Mesodermal cell (in vitro differentiated cells): ENCODE results near the gene ZNF154. TPM values are rescaled to one million over a fixed set of nuclear protein-coding genes. Genes with fewer than 3 reads are reported as not detected.
"Not testable (repeated sequence)": the region's sequence is repeated elsewhere in the genome, so short reads cannot be mapped to it uniquely, and the experiment has no call there.

Experiments used
- H3K27ac ChIP-seq: 2 replicates; pipeline ENCODE4 v1.7.0; 2013; ENCODE audit warnings: mild to moderate bottlenecking, low read depth, low read length, moderate library complexity; ENCODE audit not compliant: severe bottlenecking
- H3K36me3 ChIP-seq: 2 replicates; pipeline ENCODE4 v1.7.1; 2013; ENCODE audit warnings: mild to moderate bottlenecking, low read length, moderate library complexity; ENCODE audit not compliant: control insufficient read depth, insufficient read depth
- H3K4me1 ChIP-seq: one replicate; pipeline ENCODE4 v1.7.1; 2013; ENCODE audit warnings: mild to moderate bottlenecking, low read length; ENCODE audit not compliant: insufficient read depth, control insufficient read depth, poor library complexity, severe bottlenecking
- H3K4me3 ChIP-seq: 2 replicates; pipeline ENCODE4 v1.7.0; 2013; ENCODE audit warnings: low read length, control low read depth, mild to moderate bottlenecking; ENCODE audit not compliant: insufficient read depth, poor library complexity, severe bottlenecking; ENCODE audit errors: extremely low read depth
- H3K9me3 ChIP-seq: 2 replicates; pipeline ENCODE4 v1.7.1; 2013; ENCODE audit warnings: mild to moderate bottlenecking, low read length, moderate library complexity; ENCODE audit not compliant: control insufficient read depth
- WGBS, 2 experiments: methylation state at CpG; one replicate each; pipeline ENCODE4 v1.1.5; 2013; ENCODE audit warnings: missing lambda C conversion rate in 2 of 2; ENCODE audit not compliant: insufficient coverage in 2 of 2; 5-methylcytosine and 5-hydroxymethylcytosine counted together
- polyA plus RNA-seq, 2 experiments: library from polyadenylated mRNA; stranded (reverse); fragments of 50-300 nt; gene quantifications; one replicate each; pipeline ENCODE4 v1.2.3, GENCODE V29; 2013

ZNF154 gene
- polyA plus RNA-seq (2013, experiment 1 of 2) = 10.9 TPM
- 9.3 TPM for polyA plus RNA-seq (2013, experiment 2 of 2)

DNA sequence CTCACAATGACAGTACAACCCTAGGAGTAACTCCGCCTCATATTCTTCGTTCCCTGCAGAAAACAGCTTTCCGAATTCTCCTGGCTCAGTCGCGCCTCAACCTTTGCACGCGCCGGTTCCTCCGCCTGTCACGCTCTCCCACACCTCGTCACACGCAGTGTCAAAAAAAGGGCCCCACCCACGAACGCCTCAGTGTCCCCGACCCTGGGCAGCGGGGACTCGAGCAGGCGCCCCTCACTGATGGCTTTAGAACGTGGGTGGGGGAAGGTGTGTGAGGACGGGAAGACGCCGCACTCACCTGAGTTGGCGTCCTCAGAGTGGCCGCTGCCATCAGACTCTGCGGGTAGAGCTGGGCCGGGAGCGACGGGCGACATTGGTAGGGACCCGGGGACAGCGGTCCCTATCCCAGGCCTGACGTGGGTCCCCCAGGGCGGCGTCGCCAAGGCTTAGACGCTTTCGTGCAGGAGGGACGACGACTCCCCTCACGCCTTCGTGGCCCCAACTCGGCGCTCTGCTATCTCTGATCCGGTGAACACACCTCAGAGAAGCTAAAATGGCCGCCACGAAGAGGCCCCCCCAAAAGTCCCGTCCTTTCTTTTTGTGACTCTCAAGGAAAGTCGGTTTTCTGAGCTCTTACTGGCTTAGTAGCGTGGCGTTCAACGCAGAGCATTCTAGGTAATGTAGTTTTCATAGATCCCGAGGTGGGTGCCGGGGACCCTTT lies at the start of gene ZNF154:
TSS of gene ZNF154 (minus strand) at position 564 of the 721 bp plus-strand sequence. CDS start at position 331, 233 bp downstream.
- Histone ChIP-seq H3K36me3 (peaks cover 41% of the 10 kb centered on the region), H3K9me3 (no peaks in the 10 kb centered on the region), H3K4me1 (peaks cover 3% of the 10 kb centered on the region), H3K27ac (peak within 1 kb of the TSS; percentile 86), H3K4me3 (peak within 1 kb of the TSS; percentile 79)
- 1 to 3% methylated on average over 46 to 53 of the region's 53 CpGs for WGBS, 2 experiments

DNA sequence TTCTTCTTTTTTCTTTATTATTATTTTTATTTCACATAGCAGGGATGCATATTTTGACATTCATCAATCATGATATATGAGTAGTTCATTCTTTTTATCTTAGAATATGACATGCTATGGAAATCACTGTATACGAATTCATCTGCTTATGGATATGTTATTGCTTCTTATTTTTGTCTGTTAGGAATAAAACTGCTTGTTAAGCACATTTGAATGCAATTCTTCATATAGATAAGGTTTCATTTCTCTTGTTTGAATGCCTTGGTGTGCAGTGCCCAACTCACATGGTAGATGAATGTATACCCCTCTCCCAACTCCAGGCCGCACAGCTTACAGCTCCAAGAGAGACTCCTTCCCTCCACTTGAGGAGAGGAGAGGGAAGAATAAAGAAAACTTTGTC lies 48.9 kb upstream of the ZNF154 start:
- H3K36me3 ChIP-seq = peaks cover 91% of the 10 kb centered on the region
- H3K27ac ChIP-seq = no peak overlapping the region
- no peak overlapping the region for H3K4me3 ChIP-seq
- no CpG with 5 or more reads among the region's 2 CpGs for WGBS, 2 experiments
- H3K9me3 ChIP-seq = peaks cover 5% of the 10 kb centered on the region
- H3K4me1 ChIP-seq = no peaks in the 10 kb centered on the region

- Histone ChIP-seq H3K36me3 (peaks cover 97% of the 10 kb centered on the region), H3K4me3 (no peak overlapping the region), H3K4me1 (no peaks in the 10 kb centered on the region), H3K9me3 (peaks cover 5% of the 10 kb centered on the region), H3K27ac (no peak overlapping the region)
- 93 to 95% methylated on average over 4 of the region's 4 CpGs for WGBS, 2 experiments
These were observed 46.0 kb upstream of the ZNF154 start for GRCh38 chr19:57755031-57755430.

DNA sequence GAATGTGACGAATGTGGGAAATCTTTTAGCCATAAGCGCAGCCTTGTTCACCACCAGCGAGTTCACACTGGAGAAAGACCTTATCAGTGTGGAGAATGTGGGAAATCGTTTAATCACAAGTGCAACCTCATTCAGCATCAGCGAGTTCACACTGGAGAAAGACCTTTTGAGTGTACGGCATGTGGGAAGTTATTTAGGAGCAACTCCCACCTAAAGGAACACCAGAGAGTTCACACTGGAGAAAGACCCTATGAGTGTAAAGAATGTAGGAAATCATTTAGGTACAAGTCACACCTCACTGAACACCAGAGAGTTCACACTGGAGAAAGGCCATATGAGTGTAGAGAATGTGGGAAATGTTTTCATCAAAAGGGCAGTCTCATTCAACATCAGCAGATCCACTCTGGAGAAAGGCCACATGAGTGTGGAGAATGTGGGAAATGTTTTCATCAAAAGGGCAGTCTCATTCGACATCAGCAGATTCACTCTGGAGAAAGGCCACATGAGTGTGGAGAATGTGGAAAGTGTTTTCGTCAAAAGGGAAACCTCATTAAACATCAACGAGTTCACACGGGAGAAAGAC lies 45.2 kb upstream of the ZNF154 start:
- Histone ChIP-seq H3K4me1 (no peaks in the 10 kb centered on the region), H3K4me3 (no peak overlapping the region), H3K27ac (no peak overlapping the region), H3K36me3 (peaks cover 97% of the 10 kb centered on the region), H3K9me3 (peaks cover 5% of the 10 kb centered on the region)
- WGBS, 2 experiments = 92 to 97% methylated on average over 9 of the region's 10 CpGs

- peak overlapping the region; percentile 99 for H3K4me3 ChIP-seq
- no peaks in the 10 kb centered on the region for H3K4me1 ChIP-seq
- WGBS, 2 experiments = 96 to 100% methylated on average over 2 of the region's 3 CpGs
- peaks cover 4% of the 10 kb centered on the region for H3K9me3 ChIP-seq
- H3K27ac ChIP-seq = no peak overlapping the region
- peaks cover 54% of the 10 kb centered on the region for H3K36me3 ChIP-seq
These were observed 39.0 kb upstream of the ZNF154 start for GRCh38 chr19:57748029-57748428.

- H3K4me3 ChIP-seq = peak overlapping the region; percentile 99
- peaks cover 4% of the 10 kb centered on the region for H3K9me3 ChIP-seq
- peaks cover 48% of the 10 kb centered on the region for H3K36me3 ChIP-seq
- 0 to 45% methylated on average over 1 to 6 of the region's 6 CpGs for WGBS, 2 experiments
- peak overlapping the region; percentile 72 for H3K27ac ChIP-seq
- H3K4me1 ChIP-seq = no peaks in the 10 kb centered on the region
These were observed 38.4 kb upstream of the ZNF154 start for GRCh38 chr19:57747472-57747807.

GRCh38 chr19:57746580-57747471 lies 37.8 kb upstream of the ZNF154 start, which contains the start of gene ZNF776:
Gene ZNF776, plus strand, starts transcription at chr19:57746815. Its CDS starts 244 bp downstream, at chr19:57747059.
- H3K4me1 ChIP-seq = no peaks in the 10 kb centered on the region
- WGBS, 2 experiments = 1 to 3% methylated on average over 38 to 42 of the region's 51 CpGs
- H3K36me3 ChIP-seq = peaks cover 42% of the 10 kb centered on the region
- peak within 1 kb of the TSS; percentile 99 for H3K4me3 ChIP-seq
- peaks cover 4% of the 10 kb centered on the region for H3K9me3 ChIP-seq
- peak within 1 kb of the TSS; percentile 72 for H3K27ac ChIP-seq

- H3K9me3 ChIP-seq, H3K4me1 ChIP-seq, H3K27ac ChIP-seq, H3K4me3 ChIP-seq, H3K36me3 ChIP-seq: not testable (repeated sequence)
- 95% methylated on average over 4 of the region's 7 CpGs; no CpG with 5 or more reads in 1 of the 2 experiments for WGBS, 2 experiments
These were observed 29.8 kb upstream of the ZNF154 start for GRCh38 chr19:57738770-57739169.

DNA sequence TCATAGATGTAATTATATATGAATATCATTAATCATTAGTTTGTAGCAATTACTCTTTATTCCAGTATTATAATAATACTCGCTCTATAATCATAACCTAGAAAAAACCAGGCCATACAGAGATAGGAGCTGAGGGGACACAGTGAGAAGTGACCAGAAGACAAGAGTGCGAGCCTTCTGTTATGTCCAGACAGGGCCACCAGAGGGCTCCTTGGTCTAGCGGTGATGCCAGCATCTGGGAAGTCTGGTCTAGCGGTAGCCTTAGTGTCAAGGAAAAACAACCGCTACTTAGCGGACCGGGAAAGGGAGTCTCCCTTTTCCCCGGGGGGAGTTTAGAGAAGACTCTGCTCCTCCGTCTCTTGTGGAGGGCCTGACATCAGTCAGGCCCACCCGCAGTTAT lies 29.3 kb upstream of the ZNF154 start:
- WGBS, 2 experiments = 5 to 12% methylated on average over 6 of the region's 10 CpGs

GRCh38 chr19:57720878-57721277 lies 11.9 kb upstream of the ZNF154 start:
- 96 to 99% methylated on average over 8 of the region's 10 CpGs for WGBS, 2 experiments
- no peak overlapping the region for H3K4me3 ChIP-seq
- peaks cover 48% of the 10 kb centered on the region for H3K36me3 ChIP-seq
- no peak overlapping the region for H3K27ac ChIP-seq
- no peaks in the 10 kb centered on the region for H3K4me1 ChIP-seq
- peaks cover 4% of the 10 kb centered on the region for H3K9me3 ChIP-seq

More for the DNA sequence above, 29.3 kb upstream of the ZNF154 start:
- H3K36me3 ChIP-seq, H3K4me1 ChIP-seq, H3K27ac ChIP-seq, H3K4me3 ChIP-seq, H3K9me3 ChIP-seq: not testable (repeated sequence)
